SK-N-SH (cell line): ENCODE results near the gene FNDC11. TPM values are rescaled to one million over a fixed set of nuclear protein-coding genes. Genes with fewer than 3 reads are reported as not detected.

Experiments used
- CTCF ChIA-PET: fragments of 300-600, 350-600 bp; formaldehyde crosslinking; extraction: SDS; loops from one replicate; lab custom pipeline; 2021; lab: Yijun Ruan, JAX
- POLR2A ChIA-PET: fragments of 350-600 bp; sonication (Branson Sonifier 250); formaldehyde crosslinking; extraction: SDS; loops from one replicate; lab custom pipeline; 2020; ENCODE audit warnings: antibody characterized with exemption, inconsistent platforms; lab: Yijun Ruan, JAX
- DNase-seq: peaks from one replicate; pipeline ENCODE4 v3.0.0; 2012
- H2AFZ ChIP-seq: fragments of 200-600 bp; sonication (generic); 2 replicates; pipeline ENCODE4 v1.8.1; 2016; ENCODE audit warnings: antibody characterized with exemption, mild to moderate bottlenecking, low read depth
- H3F3A ChIP-seq: fragments of 200-600 bp; sonication (generic); replicated peaks from 2 replicates; pipeline ENCODE3; 2016; ENCODE audit warnings: antibody characterized with exemption, mild to moderate bottlenecking; ENCODE audit not compliant: insufficient read depth
- H3K27ac ChIP-seq, 2 experiments: fragments of 200-500 bp in 1 of 2; fragments of 200-600 bp in 1 of 2; sonication (Bioruptor generic) in 1 of 2; sonication (generic), shearing (Covaris generic) in 1 of 2; 2 replicates each; pipeline versions ENCODE4 v1.5.1 to v1.6.1; 2014 to 2016; ENCODE audit warnings: low read depth in 2 of 2, inconsistent platforms in 1 of 2, low read length in 1 of 2, mild to moderate bottlenecking in 1 of 2, mixed read lengths in 1 of 2
- H3K27me3 ChIP-seq: fragments of 200-600 bp; sonication (generic), shearing (Covaris generic); 2 replicates; pipeline ENCODE4 v1.6.1; 2016; ENCODE audit warnings: mixed run types; ENCODE audit not compliant: insufficient read depth
- H3K36me3 ChIP-seq, 2 experiments: fragments of 200-500 bp in 1 of 2; fragments of 200-600 bp in 1 of 2; sonication (Bioruptor generic) in 1 of 2; sonication (generic) in 1 of 2; replicated peaks in 1 of 2; 2 replicates each; pipeline versions ENCODE3 to v1.5.1; 2014 to 2016; ENCODE audit warnings: low read length in 1 of 2, mild to moderate bottlenecking in 1 of 2; ENCODE audit not compliant: insufficient read depth in 2 of 2, control insufficient read depth in 1 of 2
- H3K4me1 ChIP-seq, 2 experiments: fragments of 200-500 bp in 1 of 2; fragments of 200-600 bp in 1 of 2; sonication (Bioruptor generic) in 1 of 2; sonication (generic), shearing (Covaris generic) in 1 of 2; 2 replicates each; pipeline versions ENCODE4 v1.5.1 to v1.6.1; 2014 to 2016; ENCODE audit warnings: low read depth in 1 of 2, low read length in 1 of 2, mixed run types in 1 of 2; ENCODE audit not compliant: insufficient read depth in 2 of 2, control insufficient read depth in 1 of 2
- H3K4me2 ChIP-seq: fragments of 200-600 bp; sonication (generic), shearing (Covaris generic); 2 replicates; pipeline ENCODE4 v1.6.1; 2017; ENCODE audit warnings: mixed run types
- H3K4me3 ChIP-seq, 2 experiments: fragments of 200-500 bp in 1 of 2; fragments of 200-600 bp in 1 of 2; sonication (Bioruptor generic) in 1 of 2; sonication (generic), shearing (Covaris generic) in 1 of 2; 2 replicates each; pipeline versions ENCODE4 v1.5.1 to v1.8.1; 2014 to 2016; ENCODE audit warnings: low read depth in 2 of 2, inconsistent platforms in 1 of 2, low read length in 1 of 2, mild to moderate bottlenecking in 1 of 2, mixed read lengths in 1 of 2, moderate library complexity in 1 of 2
- H3K79me2 ChIP-seq: fragments of 200-600 bp; sonication (generic); 2 replicates; pipeline ENCODE4 v1.8.1; 2017; ENCODE audit warnings: mild to moderate bottlenecking; ENCODE audit not compliant: insufficient read depth
- H3K9ac ChIP-seq: fragments of 200-600 bp; sonication (generic); 2 replicates; pipeline ENCODE4 v1.6.1; 2017; ENCODE audit warnings: mixed run types
- H3K9me2 ChIP-seq: fragments of 200-600 bp; sonication (generic); 2 replicates; pipeline ENCODE4 v1.6.1; 2017; ENCODE audit warnings: mixed run types
- H3K9me3 ChIP-seq: fragments of 200-600 bp; sonication (generic); 2 replicates; pipeline ENCODE4 v1.6.1; 2017; ENCODE audit warnings: mixed run types, mild to moderate bottlenecking, moderate library complexity
- H4K20me1 ChIP-seq: fragments of 200-600 bp; sonication (generic); 2 replicates; pipeline ENCODE4 v1.6.1; 2017; ENCODE audit warnings: mild to moderate bottlenecking, mixed run types; ENCODE audit not compliant: insufficient read depth
- FOSL2 ChIP-seq: IDR thresholded peaks from 2 replicates; pipeline ENCODE4 v1.4.0; 2012; ENCODE audit warnings: low read depth, mild to moderate bottlenecking, moderate library complexity, borderline replicate concordance
- FOXM1 ChIP-seq: IDR thresholded peaks from 2 replicates; pipeline ENCODE4 v1.4.0; 2012; ENCODE audit warnings: low read depth, mild to moderate bottlenecking
- RAD21 ChIP-seq: IDR thresholded peaks from 2 replicates; pipeline ENCODE4 v1.6.1; 2012; ENCODE audit warnings: mild to moderate bottlenecking, low read length
- RCOR1 ChIP-seq: fragments of 150-350 bp; IDR thresholded peaks from 2 replicates; pipeline ENCODE4 v1.6.1; 2017; ENCODE audit warnings: antibody characterized with exemption, low read length
- RFX5 ChIP-seq: IDR thresholded peaks from 2 replicates; pipeline ENCODE4 v1.6.1; 2012; ENCODE audit warnings: mild to moderate bottlenecking, improper control_type of control experiment, low read length
- RXRA ChIP-seq: IDR thresholded peaks from 2 replicates; pipeline ENCODE4 v1.4.0; 2012; ENCODE audit warnings: low read depth, mild to moderate bottlenecking, borderline replicate concordance
- SIN3A ChIP-seq: IDR thresholded peaks from 2 replicates; pipeline ENCODE4 v1.6.1; 2012; ENCODE audit warnings: low read depth, mild to moderate bottlenecking, low read length, moderate library complexity, borderline replicate concordance
- TAF1 ChIP-seq: IDR thresholded peaks from 2 replicates; pipeline ENCODE4 v1.6.1; 2012; ENCODE audit warnings: low read depth, mild to moderate bottlenecking, low read length, moderate library complexity, borderline replicate concordance
- WGBS: methylation state at CpG from one replicate; pipeline ENCODE4 v1.1.6; 2017; ENCODE audit warnings: low lambda C conversion rate; 5-methylcytosine and 5-hydroxymethylcytosine counted together
- polyA plus RNA-seq, 3 experiments: library from polyadenylated mRNA; depleted of rRNA; stranded (reverse); fragments of >200 nt; gene quantifications; 2 replicates each; pipeline ENCODE4 v1.2.3, GENCODE V29; 2012
- TF ChIP-seq, protein P1 (sequence below): IDR thresholded peaks from 2 replicates; pipeline ENCODE4 v1.4.0; 2012; ENCODE audit warnings: low read depth

FNDC11 gene
- polyA plus RNA-seq, 1 of the 3 experiments (the other 2 are of a cell fraction), result 5.5 TPM

DNA sequence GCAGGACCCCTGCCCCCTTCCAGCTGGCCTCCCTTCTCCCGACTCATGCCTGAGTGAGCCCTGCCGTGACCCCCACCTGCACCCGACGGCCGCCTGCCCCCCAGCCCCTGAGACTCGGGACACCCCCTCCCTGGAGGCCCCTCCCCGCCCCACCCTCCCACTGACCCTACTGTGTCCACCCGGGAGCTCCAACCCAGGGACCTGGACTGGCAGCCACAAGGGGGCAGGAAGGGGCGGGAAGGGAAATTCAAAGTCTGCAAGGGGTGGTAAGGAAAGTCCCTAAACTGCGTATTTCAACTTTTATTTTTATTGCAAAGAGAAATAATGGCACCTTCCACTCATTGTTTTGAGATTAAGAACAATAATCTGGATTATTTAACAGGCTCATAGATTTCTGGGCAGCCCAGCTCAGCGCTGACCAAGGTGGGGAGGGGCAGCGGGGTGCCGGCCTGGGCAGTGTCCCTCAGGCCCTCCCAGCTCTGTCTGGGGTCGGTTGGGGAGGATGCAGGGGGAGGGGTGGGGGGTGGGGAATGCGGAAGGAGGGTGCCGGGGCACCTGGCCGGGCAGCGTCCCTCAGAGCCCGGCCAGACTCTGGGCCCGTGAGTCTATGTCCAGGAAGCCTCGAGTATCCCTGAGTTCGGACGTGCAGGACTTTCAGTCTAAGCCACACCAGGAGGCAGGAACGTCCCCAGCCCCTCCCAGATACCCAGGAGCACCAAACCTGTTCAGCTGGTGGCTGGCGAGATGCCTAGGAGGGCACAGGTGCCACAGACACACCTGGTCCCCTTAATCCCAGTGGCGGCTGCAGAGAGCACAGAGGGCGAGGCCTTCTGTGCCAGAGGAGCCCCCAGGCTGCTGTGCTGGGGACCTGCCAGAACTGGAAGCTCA, 15.5 kb upstream of the FNDC11 start:
- 61% methylated on average over 13 of the region's 27 CpGs for WGBS
- DNase-seq, result no peak
- POLR2A ChIA-PET, result interaction anchor here (0.5 to 1.4 kb wide), 4 partner anchors 14 to 326 kb away, joined by 3 to 4 read pairs (median 3); partner anchors contain the start of gene TPD52L2
- Histone ChIP-seq H2AFZ (no peak overlapping the region), H3K27ac (no peak overlapping the region; a peak in 1 of 4 replicates), H3K79me2 (no peaks in the 10 kb centered on the region), H3K4me2 (no peak overlapping the region), H3F3A (no peaks in the 10 kb centered on the region), H3K27me3 (no peaks in the 10 kb centered on the region), H3K4me1 (peaks cover 0 to 32% of the 10 kb centered on the region in 2 experiments; a peak in 1 of 4 replicates), H4K20me1 (no peaks in the 10 kb centered on the region), H3K9me2 (no peaks in the 10 kb centered on the region), H3K9me3 (no peaks in the 10 kb centered on the region), H3K9ac (no peak overlapping the region), H3K36me3 (no peaks in the 10 kb centered on the region), H3K4me3 (peak overlapping the region in 1 of 2 experiments; percentile 29; a peak in 1 of 4 replicates)
- TF ChIP-seq TAF1 (no peak), RFX5 (no peak)
- CTCF ChIA-PET, result interaction anchor here (0.7 to 6.3 kb wide), 59 partner anchors 10 to 583 kb away, joined by 3 to 82 read pairs (median 5); partner anchors contain the start of genes GMEB2, PPDPF, PRPF6 and SAMD10

DNA sequence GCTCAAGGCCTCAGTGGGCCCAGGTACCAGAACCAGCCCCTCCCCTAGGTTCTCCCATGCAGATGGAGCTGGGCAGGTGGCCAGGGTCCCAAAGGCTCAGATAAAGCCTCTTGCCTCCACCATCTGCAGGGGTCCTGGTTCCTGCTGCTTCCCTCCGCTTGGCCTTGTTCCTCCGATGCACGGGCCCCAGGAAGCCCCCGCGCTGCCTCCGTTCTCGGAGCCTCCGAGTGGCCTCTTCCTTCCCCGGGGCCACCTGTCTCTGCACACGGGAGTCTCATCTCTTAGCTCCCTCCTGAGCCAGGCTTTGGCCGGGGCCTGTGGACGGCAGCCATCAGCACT, 14.9 kb upstream of the FNDC11 start:
- Histone ChIP-seq H4K20me1 (no peaks in the 10 kb centered on the region), H2AFZ (no peak overlapping the region), H3K4me2 (no peak overlapping the region), H3F3A (no peaks in the 10 kb centered on the region), H3K36me3 (no peaks in the 10 kb centered on the region), H3K79me2 (no peaks in the 10 kb centered on the region), H3K4me3 (no peak overlapping the region), H3K9ac (no peak overlapping the region), H3K4me1 (peaks cover 0 to 32% of the 10 kb centered on the region in 2 experiments; a peak in 1 of 4 replicates), H3K9me3 (no peaks in the 10 kb centered on the region), H3K27me3 (no peaks in the 10 kb centered on the region), H3K27ac (no peak overlapping the region), H3K9me2 (no peaks in the 10 kb centered on the region)
- TF ChIP-seq, protein P1, sequence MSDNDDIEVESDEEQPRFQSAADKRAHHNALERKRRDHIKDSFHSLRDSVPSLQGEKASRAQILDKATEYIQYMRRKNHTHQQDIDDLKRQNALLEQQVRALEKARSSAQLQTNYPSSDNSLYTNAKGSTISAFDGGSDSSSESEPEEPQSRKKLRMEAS, result no peak
- TF ChIP-seq SIN3A, result no peak
- no peak for TF ChIP-seq RAD21
- no peak for TF ChIP-seq RXRA
- no peak for TF ChIP-seq FOSL2
- no peak for TF ChIP-seq TAF1
- no peak for TF ChIP-seq RCOR1
- no peak for TF ChIP-seq FOXM1
- DNase-seq, result no peak
- POLR2A ChIA-PET, result interaction anchor here (0.7 to 1.2 kb wide), 2 partner anchors 14 to 17 kb away, joined by 3 to 4 read pairs; no protein-coding TSS in a partner anchor
- WGBS, result 92% methylated on average over 10 of the region's 12 CpGs
- CTCF ChIA-PET, result interaction anchor here (1.0 to 6.3 kb wide), 21 partner anchors 10 to 502 kb away, joined by 3 to 82 read pairs (median 7); partner anchors contain the start of genes GMEB2, PPDPF, SRMS and STMN3
